HEK293 (cell line): ENCODE results near the gene TSPAN11.

Source experiments
- SCRT2 ChIP-seq: fragments of 450-650 bp; formaldehyde crosslinking; IDR thresholded peaks from 2 replicates; pipeline ENCODE4 v1.5.1; 2016; ENCODE audit warnings: missing biosample characterization, missing genetic modification characterization
- YY1 ChIP-seq: fragments of 450-650 bp; formaldehyde crosslinking; IDR thresholded peaks from 2 replicates; pipeline ENCODE4 v1.5.1; 2018; ENCODE audit warnings: missing biosample characterization, missing genetic modification characterization
- ZEB2 ChIP-seq: fragments of 450-650 bp; formaldehyde crosslinking; IDR thresholded peaks from 2 replicates; pipeline ENCODE4 v1.5.1; 2016; ENCODE audit warnings: missing biosample characterization, missing genetic modification characterization
- TF ChIP-seq, protein P1 (sequence below): sonication (generic); formaldehyde crosslinking; IDR thresholded peaks from 2 replicates; pipeline ENCODE4 v1.8.1; 2022; ENCODE audit warnings: mild to moderate bottlenecking, moderate library complexity, missing genetic modification reagents

DNA sequence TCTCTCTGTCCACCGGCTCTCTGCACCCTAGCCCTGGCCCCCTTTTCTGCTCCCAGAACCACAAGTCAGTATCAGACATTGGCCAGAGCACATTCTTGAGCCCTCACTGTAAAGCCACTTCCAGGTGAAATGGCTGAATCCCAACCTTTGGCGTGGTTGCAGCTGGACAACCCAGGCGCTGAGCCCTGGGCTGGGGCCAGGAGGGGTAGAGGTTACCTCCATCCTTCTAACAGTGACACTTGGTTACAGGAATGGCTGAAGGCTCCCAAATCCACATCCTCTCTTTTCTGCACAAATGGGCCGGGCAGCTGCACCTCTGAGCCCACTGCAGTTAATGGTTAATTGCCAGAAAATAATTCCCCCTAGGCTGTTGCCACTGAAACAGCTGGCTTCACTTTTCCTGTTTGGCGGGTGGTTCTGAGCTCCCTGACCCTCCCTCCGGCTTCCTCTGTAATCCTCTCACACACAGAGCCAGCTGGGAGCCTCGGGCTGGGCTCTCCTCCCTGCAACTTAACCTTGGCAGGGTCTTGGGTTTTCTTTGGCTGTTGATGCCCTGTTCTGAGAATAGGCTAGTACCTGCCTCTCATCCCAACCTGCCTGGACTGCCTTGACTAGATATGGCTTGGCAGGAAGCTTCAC is 44.1 kb downstream of the TSPAN11 start:
- TF ChIP-seq SCRT2 (no peak), YY1 (tag by site-specific recombination) (no peak), ZEB2 (tag by site-specific recombination) (no peak)
- TF ChIP-seq, protein P1, sequence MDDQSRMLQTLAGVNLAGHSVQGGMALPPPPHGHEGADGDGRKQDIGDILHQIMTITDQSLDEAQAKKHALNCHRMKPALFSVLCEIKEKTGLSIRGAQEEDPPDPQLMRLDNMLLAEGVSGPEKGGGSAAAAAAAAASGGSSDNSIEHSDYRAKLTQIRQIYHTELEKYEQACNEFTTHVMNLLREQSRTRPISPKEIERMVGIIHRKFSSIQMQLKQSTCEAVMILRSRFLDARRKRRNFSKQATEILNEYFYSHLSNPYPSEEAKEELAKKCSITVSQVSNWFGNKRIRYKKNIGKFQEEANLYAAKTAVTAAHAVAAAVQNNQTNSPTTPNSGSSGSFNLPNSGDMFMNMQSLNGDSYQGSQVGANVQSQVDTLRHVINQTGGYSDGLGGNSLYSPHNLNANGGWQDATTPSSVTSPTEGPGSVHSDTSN (CRISPR knock-in tag) = no peak
